Body of pancreas (tissue), 4 donors: ENCODE measurements around the gene NOL4L. TPM values are rescaled to one million over a fixed set of nuclear protein-coding genes. Genes with fewer than 3 reads are reported as not detected.

Experiments used
- ATAC-seq: fragments of 150-250 bp; one replicate; pipeline ENCODE4 v1.9.1; 2016
- DNase-seq, 4 donors: peaks; one replicate each; pipeline ENCODE4 v3.0.0-alpha.2; 2019
- H3K27ac ChIP-seq, 4 donors: fragments of 200-600 bp; sonication (generic); 1 replicate in 3 of 4; 2 replicates in 1 of 4; pipeline versions ENCODE4 v1.5.1 to v1.6.1; 2016 to 2019; ENCODE audit warnings: mild to moderate bottlenecking in 1 of 4, mixed read lengths in 1 of 4, moderate library complexity in 1 of 4
- H3K27me3 ChIP-seq, 2 donors: fragments of 200-600 bp; sonication (generic); one replicate each; pipeline ENCODE4 v1.6.0; 2016; ENCODE audit warnings: mild to moderate bottlenecking in 1 of 2
- H3K36me3 ChIP-seq, 2 donors: fragments of 200-600 bp; sonication (generic); replicated peaks in 1 of 2; 2 replicates each; pipeline ENCODE4 v1.5.1; 2016; ENCODE audit warnings: low read depth in 2 of 2; ENCODE audit not compliant: insufficient read depth in 1 of 2
- H3K4me1 ChIP-seq: fragments of 200-600 bp; sonication (generic); one replicate; pipeline ENCODE4 v1.6.0; 2016
- H3K4me3 ChIP-seq, 2 donors: fragments of 200-600 bp; sonication (generic); 1 replicate in 1 of 2; 2 replicates in 1 of 2; pipeline ENCODE4 v1.5.1; 2016 to 2019
- H3K9me3 ChIP-seq, 3 donors: fragments of 200-600 bp; sonication (generic); 1 replicate in 2 of 3; 2 replicates in 1 of 3; pipeline ENCODE4 v1.5.1; 2016
- POLR2A ChIP-seq, 3 donors: fragments of 450-650 bp; IDR thresholded peaks; one replicate each; pipeline ENCODE4 v1.6.1; 2016; ENCODE audit warnings: antibody characterized with exemption in 3 of 3, mild to moderate bottlenecking in 2 of 3
- WGBS, 2 donors: methylation state at CpG; one replicate each; pipeline ENCODE4 v1.1.5; 2017; 5-methylcytosine and 5-hydroxymethylcytosine counted together
- intact Hi-C: fragments of 100-400 bp; cut with DNase I; formaldehyde crosslinking; loops from one replicate; pipeline ENCODE4 v1.15.1; 2023
- total RNA-seq, 2 donors: library from RNA; depleted of rRNA; stranded (reverse); fragments of >200 nt; gene quantifications; one replicate each; pipeline ENCODE4 v1.1.0, GENCODE V29; 2016
- TF ChIP-seq, protein P1 (sequence below), 7 experiments: fragments of 450-650 bp in 4 of 7; fragments of 200-600 bp in 3 of 7; sonication (generic) in 3 of 7; IDR thresholded peaks; one replicate each; pipeline ENCODE4 v1.5.1; 2016 to 2019; ENCODE audit warnings: antibody characterized with exemption in 7 of 7

Gene NOL4L
- total RNA-seq, 2 donors from 2014 or later = 15.0 to 36.9 TPM

DNA sequence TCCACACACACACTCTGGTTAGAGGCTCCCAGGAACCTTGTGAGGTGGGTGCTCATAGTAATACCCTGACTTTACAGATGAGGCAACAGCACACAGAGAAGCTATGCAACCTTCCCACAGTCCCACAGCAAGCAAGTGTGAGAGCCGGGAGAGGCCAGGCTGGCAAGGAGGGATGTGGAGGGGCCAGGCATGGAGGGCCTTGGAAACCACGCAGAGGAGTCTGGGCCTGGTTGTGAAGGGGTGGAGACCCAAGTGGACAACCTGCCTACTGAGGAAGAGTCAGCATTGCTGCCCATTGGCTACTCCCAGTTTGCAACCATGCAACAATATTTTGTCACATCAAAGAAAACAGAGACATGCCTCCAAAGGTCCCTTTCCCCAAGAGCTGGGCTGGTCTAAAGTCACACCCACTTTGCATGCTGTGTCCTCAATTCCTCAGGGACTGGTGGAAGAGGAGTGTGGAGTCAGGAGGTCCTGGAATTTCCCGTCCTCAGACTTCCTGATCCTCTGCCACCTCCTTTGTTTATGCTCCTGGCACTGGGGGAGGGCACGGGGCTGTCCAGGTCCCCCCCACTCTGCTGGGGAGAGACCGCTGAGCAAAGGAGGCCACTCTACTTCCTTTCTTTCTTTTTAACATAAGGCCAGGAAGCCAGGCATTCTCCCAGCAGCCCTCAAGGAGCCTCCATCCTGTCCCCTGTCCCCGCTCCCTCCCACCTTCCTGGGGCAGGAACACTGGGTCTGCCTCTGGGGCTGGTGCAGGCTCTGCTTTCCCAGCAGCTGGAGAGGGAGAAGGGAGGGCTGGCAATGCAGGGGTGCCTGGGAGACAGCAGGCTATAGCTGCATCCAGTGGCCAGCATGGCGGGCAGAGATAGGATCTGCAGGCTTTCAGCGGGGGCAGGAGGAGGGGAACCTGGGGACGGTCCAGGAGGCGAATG, 68.3 kb downstream of the NOL4L start:
- peak in 2 of 4 donors; percentile 14 to 18 for DNase-seq
- H3K4me3 ChIP-seq = no peak overlapping the region
- H3K9me3 ChIP-seq = no peaks in the 10 kb centered on the region
- ATAC-seq = peak; percentile 31
- TF ChIP-seq POLR2A (IDR thresholded peaks at IDR 0.05) = no peak
- TF ChIP-seq, protein P1, sequence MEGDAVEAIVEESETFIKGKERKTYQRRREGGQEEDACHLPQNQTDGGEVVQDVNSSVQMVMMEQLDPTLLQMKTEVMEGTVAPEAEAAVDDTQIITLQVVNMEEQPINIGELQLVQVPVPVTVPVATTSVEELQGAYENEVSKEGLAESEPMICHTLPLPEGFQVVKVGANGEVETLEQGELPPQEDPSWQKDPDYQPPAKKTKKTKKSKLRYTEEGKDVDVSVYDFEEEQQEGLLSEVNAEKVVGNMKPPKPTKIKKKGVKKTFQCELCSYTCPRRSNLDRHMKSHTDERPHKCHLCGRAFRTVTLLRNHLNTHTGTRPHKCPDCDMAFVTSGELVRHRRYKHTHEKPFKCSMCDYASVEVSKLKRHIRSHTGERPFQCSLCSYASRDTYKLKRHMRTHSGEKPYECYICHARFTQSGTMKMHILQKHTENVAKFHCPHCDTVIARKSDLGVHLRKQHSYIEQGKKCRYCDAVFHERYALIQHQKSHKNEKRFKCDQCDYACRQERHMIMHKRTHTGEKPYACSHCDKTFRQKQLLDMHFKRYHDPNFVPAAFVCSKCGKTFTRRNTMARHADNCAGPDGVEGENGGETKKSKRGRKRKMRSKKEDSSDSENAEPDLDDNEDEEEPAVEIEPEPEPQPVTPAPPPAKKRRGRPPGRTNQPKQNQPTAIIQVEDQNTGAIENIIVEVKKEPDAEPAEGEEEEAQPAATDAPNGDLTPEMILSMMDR (IDR thresholded peaks at IDR 0.05) = no peak
- H3K36me3 ChIP-seq = no peaks in the 10 kb centered on the region
- H3K27ac ChIP-seq = peak overlapping the region in 1 of 4 donors; percentile 28
- no peaks in the 10 kb centered on the region for H3K4me1 ChIP-seq
- intact Hi-C loops = no loop called here
- WGBS, 2 donors = 69% methylated on average over 8 to 10 of the region's 10 CpGs
- H3K27me3 ChIP-seq = no peaks in the 10 kb centered on the region

DNA sequence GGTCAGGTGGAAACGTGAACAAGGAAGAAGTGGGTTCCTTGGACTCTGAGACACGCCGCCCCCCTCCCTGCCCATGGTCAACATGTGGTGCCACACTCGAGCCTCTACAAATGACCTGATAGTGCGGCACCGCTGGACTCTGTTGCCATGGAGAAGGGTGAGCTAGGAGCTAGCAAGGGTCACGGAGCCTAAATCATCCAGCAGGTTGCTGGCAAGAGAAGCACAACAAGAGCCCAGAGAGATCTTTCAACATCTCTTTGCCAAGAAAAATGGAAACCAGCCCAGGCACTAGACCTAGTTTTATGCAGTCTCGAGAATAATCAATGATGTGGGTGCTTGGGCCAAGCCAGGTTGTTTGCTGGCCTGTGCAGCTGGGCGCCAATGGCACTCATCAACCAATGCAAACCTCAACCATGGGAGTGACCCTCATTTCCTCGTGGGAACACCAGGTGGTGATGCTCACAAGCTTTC, 69.5 kb downstream of the NOL4L start:
- Histone ChIP-seq H3K36me3 (no peaks in the 10 kb centered on the region), H3K27ac (no peak overlapping the region), H3K27me3 (no peaks in the 10 kb centered on the region), H3K4me3 (no peak overlapping the region), H3K9me3 (no peaks in the 10 kb centered on the region), H3K4me1 (peaks cover 11% of the 10 kb centered on the region)
- intact Hi-C loops = no loop called here
- peak in 2 of 4 donors; percentile 32 to 37 for DNase-seq
- 62 to 65% methylated on average over 10 of the region's 10 CpGs for WGBS, 2 donors
- ATAC-seq = no peak
- no peak for TF ChIP-seq POLR2A (IDR thresholded peaks at IDR 0.05)
- TF ChIP-seq, protein P1 (IDR thresholded peaks at IDR 0.05) = no peak

DNA sequence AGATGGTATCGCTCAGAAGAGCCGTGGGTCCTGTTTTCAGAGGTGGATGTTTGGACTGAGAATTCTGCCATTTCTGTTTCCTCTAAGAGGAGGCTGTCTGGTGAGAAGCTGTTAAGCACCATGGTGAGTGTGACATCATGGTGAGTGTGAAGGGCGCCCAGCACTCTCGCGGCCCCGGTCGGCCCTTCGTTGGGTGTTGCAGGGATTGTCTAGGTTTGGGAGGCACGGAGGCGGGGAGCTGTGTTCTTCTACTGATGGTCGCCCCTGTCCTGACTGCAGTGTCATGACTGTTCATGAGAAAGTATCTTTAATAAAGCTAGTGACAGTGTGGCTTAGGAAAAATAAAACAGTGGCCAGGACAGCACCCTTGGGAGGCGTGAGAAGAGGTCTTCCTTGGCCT, 70.4 kb downstream of the NOL4L start:
- H3K4me1 ChIP-seq = peaks cover 18% of the 10 kb centered on the region
- intact Hi-C loops = no loop called here
- 95% methylated on average over 8 to 12 of the region's 12 CpGs for WGBS, 2 donors

DNA sequence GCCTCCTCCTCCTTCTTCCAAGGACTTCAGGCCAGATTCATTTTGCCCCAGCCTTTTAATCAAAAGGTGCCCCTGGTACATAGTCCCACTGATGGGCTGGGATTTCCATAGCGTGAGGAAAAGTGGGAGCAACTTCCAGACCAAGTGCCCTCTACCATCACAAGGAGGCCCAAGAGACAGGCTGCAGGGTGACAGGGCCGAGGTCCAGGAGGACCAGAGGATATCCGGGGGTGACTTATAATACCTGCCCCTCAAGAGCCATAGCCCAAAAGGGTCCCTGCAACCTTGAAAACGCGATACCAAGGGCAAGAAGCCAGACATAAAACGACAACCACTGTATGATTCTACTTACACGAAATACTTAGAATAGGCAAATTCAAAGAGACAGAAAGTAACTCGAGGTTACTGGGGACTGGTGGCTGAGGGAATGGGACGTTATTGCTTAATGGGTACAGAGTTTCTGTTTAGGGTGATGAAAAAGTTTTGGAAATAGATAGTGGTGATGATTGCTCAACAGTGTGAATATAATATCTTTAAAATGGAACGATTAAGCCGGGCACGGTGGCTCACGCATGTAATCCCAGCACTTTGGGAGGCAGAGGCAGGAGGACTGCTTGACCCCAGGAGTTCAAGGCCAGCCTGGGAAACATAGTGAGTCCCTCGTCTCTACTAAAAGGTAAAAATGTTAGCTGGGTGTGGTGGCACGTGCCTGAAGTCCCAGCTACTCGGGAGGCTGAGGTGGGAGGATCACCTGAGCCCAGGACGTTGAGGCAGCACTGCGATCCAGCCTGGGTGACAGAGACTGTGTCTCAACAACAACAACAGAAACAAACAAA, 71.9 kb downstream of the NOL4L start:
- ATAC-seq (no peak), DNase-seq (peak in 1 of 4 donors; percentile 4)
- no peaks in the 10 kb centered on the region for H3K36me3 ChIP-seq
- no peaks in the 10 kb centered on the region for H3K9me3 ChIP-seq
- H3K27me3 ChIP-seq = no peaks in the 10 kb centered on the region
- 75 to 89% methylated on average over 18 of the region's 18 CpGs for WGBS, 2 donors
- peaks cover 18% of the 10 kb centered on the region for H3K4me1 ChIP-seq
- TF ChIP-seq POLR2A (IDR thresholded peaks at IDR 0.05) = no peak
- TF ChIP-seq, protein P1 (IDR thresholded peaks at IDR 0.05) = no peak
- H3K27ac ChIP-seq = no peak overlapping the region
- no peak overlapping the region for H3K4me3 ChIP-seq
- intact Hi-C loops = no loop called here

More for the DNA sequence above, 70.4 kb downstream of the NOL4L start:
- Histone ChIP-seq H3K36me3 (no peaks in the 10 kb centered on the region), H3K27me3 (no peaks in the 10 kb centered on the region), H3K27ac (no peak overlapping the region), H3K4me3 (no peak overlapping the region), H3K9me3 (no peaks in the 10 kb centered on the region)
- DNase-seq = peak in 1 of 4 donors; percentile 5
- TF ChIP-seq, protein P1 (IDR thresholded peaks at IDR 0.05) = no peak
- no peak for TF ChIP-seq POLR2A (IDR thresholded peaks at IDR 0.05)
- no peak for ATAC-seq
